MM.1S (cell line): Measurements from ENCODE around the gene NARF.

Experiments used
- DNase-seq: peaks from one replicate; pipeline ENCODE4 v3.0.0-alpha.2; 2015
- H2AFZ ChIP-seq: fragments of 300-600 bp; sonication (generic); 2 replicates; pipeline ENCODE4 v1.6.0; 2016; ENCODE audit warnings: antibody characterized with exemption, low read length
- H3F3A ChIP-seq: fragments of 300-600 bp; sonication (generic); 2 replicates; pipeline ENCODE4 v1.6.1; 2016; ENCODE audit warnings: mild to moderate bottlenecking, antibody characterized with exemption, low read length, moderate library complexity, mixed read lengths; ENCODE audit not compliant: insufficient read depth
- H3K27ac ChIP-seq: fragments of 300-600 bp; sonication (generic); 2 replicates; pipeline ENCODE4 v1.5.1; 2016; ENCODE audit warnings: mild to moderate bottlenecking, low read length
- H3K27me3 ChIP-seq: fragments of 300-600 bp; sonication (generic); replicated peaks from 2 replicates; pipeline ENCODE4 v1.6.0; 2016; ENCODE audit warnings: low read length; ENCODE audit not compliant: insufficient read depth
- H3K36me3 ChIP-seq: fragments of 300-600 bp; sonication (generic); replicated peaks from 2 replicates; pipeline ENCODE4 v1.6.1; 2016; ENCODE audit warnings: mild to moderate bottlenecking, low read length, mixed read lengths; ENCODE audit not compliant: insufficient read depth
- H3K4me1 ChIP-seq: fragments of 300-600 bp; sonication (generic); 2 replicates; pipeline ENCODE4 v1.6.1; 2016; ENCODE audit warnings: low read length, mixed read lengths
- H3K4me2 ChIP-seq: fragments of 300-600 bp; sonication (generic); 2 replicates; pipeline ENCODE4 v1.6.0; 2016; ENCODE audit warnings: low read depth, low read length
- H3K4me3 ChIP-seq: fragments of 300-600 bp; sonication (generic); 2 replicates; pipeline ENCODE4 v1.5.1; 2016; ENCODE audit warnings: low read length, mixed read lengths
- H3K79me2 ChIP-seq: fragments of 300-600 bp; sonication (generic); 2 replicates; pipeline ENCODE4 v1.6.1; 2016; ENCODE audit warnings: mixed run types, low read length, mixed read lengths
- H3K9ac ChIP-seq: fragments of 300-600 bp; sonication (generic); 2 replicates; pipeline ENCODE4 v1.6.1; 2016; ENCODE audit warnings: low read length, mixed read lengths
- H3K9me2 ChIP-seq: fragments of 300-600 bp; sonication (generic); replicated peaks from 2 replicates; pipeline ENCODE4 v1.6.1; 2016; ENCODE audit warnings: mild to moderate bottlenecking, low read length, mixed read lengths; ENCODE audit not compliant: insufficient read depth
- H3K9me3 ChIP-seq: fragments of 300-600 bp; sonication (generic); replicated peaks from 2 replicates; pipeline ENCODE4 v1.6.1; 2016; ENCODE audit warnings: mild to moderate bottlenecking, low read length, mixed read lengths; ENCODE audit not compliant: insufficient read depth
- H4K20me1 ChIP-seq: fragments of 300-600 bp; sonication (generic); 2 replicates; pipeline ENCODE4 v1.6.1; 2016; ENCODE audit warnings: mild to moderate bottlenecking, low read length, moderate library complexity, mixed read lengths; ENCODE audit not compliant: insufficient read depth
- CTCF ChIP-seq: fragments of 300-600 bp; sonication (generic); IDR thresholded peaks from 2 replicates; pipeline ENCODE4 v1.5.1; 2016; ENCODE audit warnings: antibody characterized with exemption, low read length, mixed read lengths
- EZH2 ChIP-seq: fragments of 300-600 bp; sonication (generic); optimal IDR thresholded peaks from 2 replicates; pipeline ENCODE3; 2017; ENCODE audit warnings: low read depth, mild to moderate bottlenecking, antibody characterized with exemption, low read length, mixed read lengths
- EZH2phosphoT487 ChIP-seq: fragments of 300-600 bp; sonication (generic); IDR thresholded peaks from 2 replicates; pipeline ENCODE4 v1.6.1; 2018; ENCODE audit warnings: antibody characterized with exemption, low read length

The NARF gene

GRCh38 chr17:82440991-82441627, 17.4 kb upstream of the NARF start:
- no peak for DNase-seq
- peaks cover 21% of the 10 kb centered on the region for H3K79me2 ChIP-seq
- H3K4me3 ChIP-seq: no peak overlapping the region
- H3F3A ChIP-seq: peaks cover 6% of the 10 kb centered on the region
- TF ChIP-seq EZH2phosphoT487 (no peak), EZH2 (no peak)
- no peak overlapping the region for H3K9ac ChIP-seq
- no peaks in the 10 kb centered on the region for H4K20me1 ChIP-seq
- H3K4me1 ChIP-seq: no peaks in the 10 kb centered on the region
- H3K36me3 ChIP-seq: no peaks in the 10 kb centered on the region; the same call in 1 of the 2 replicates
- H3K4me2 ChIP-seq: no peak overlapping the region
- H3K27ac ChIP-seq: no peak overlapping the region
- no peaks in the 10 kb centered on the region for H3K9me3 ChIP-seq
- no peaks in the 10 kb centered on the region for H3K27me3 ChIP-seq
- H2AFZ ChIP-seq: no peak overlapping the region
- no peaks in the 10 kb centered on the region for H3K9me2 ChIP-seq

DNA sequence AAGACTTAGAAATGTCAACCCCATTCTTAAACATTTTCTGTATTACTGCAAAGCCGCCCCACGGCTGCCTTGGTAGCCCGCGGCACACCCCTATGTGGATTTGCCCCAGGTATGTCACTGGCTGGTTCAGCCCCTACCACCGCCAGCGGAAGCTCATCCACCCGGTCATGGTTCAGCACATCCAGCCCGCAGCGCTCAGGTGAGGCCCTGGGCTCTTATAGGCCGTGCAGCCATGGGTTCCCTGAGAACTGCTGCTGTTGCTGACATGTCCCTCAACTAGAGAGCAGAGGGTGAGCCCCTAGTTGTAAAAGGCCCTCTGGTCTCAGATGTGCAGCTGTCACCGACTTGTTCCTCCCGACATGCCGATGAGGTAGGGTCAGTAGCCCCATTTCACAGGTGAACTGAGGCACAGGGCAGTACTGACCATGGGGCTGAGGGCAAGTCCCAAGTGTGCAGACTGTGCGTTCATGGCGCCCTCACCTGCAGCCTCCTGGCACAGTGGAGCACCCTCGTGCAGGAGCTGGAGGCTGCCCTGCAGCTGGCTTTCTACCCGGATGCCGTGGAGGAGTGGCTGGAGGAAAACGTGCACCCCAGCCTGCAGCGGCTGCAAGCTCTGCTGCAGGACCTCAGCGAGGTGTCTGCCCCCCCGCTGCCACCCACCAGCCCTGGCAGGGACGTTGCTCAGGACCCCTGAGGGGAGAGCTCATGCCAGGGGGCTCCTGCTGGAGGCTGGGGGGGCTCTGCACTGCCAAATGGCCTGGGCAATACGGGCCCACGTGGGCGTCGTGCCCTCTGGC, 16.7 kb upstream of the NARF start:
- H3F3A ChIP-seq: peaks cover 6% of the 10 kb centered on the region
- peaks cover 28% of the 10 kb centered on the region for H3K79me2 ChIP-seq
- no peak overlapping the region for H3K4me2 ChIP-seq
- no peaks in the 10 kb centered on the region for H3K4me1 ChIP-seq
- H4K20me1 ChIP-seq: no peaks in the 10 kb centered on the region
- H3K27ac ChIP-seq: no peak overlapping the region
- no peaks in the 10 kb centered on the region for H3K27me3 ChIP-seq
- H3K4me3 ChIP-seq: no peak overlapping the region
- H3K36me3 ChIP-seq: no peaks in the 10 kb centered on the region; the same call in 1 of the 2 replicates
- no peak for DNase-seq
- TF ChIP-seq EZH2: no peak
- no peaks in the 10 kb centered on the region for H3K9me3 ChIP-seq
- H2AFZ ChIP-seq: no peak overlapping the region
- no peaks in the 10 kb centered on the region for H3K9me2 ChIP-seq
- no peak overlapping the region for H3K9ac ChIP-seq

DNA sequence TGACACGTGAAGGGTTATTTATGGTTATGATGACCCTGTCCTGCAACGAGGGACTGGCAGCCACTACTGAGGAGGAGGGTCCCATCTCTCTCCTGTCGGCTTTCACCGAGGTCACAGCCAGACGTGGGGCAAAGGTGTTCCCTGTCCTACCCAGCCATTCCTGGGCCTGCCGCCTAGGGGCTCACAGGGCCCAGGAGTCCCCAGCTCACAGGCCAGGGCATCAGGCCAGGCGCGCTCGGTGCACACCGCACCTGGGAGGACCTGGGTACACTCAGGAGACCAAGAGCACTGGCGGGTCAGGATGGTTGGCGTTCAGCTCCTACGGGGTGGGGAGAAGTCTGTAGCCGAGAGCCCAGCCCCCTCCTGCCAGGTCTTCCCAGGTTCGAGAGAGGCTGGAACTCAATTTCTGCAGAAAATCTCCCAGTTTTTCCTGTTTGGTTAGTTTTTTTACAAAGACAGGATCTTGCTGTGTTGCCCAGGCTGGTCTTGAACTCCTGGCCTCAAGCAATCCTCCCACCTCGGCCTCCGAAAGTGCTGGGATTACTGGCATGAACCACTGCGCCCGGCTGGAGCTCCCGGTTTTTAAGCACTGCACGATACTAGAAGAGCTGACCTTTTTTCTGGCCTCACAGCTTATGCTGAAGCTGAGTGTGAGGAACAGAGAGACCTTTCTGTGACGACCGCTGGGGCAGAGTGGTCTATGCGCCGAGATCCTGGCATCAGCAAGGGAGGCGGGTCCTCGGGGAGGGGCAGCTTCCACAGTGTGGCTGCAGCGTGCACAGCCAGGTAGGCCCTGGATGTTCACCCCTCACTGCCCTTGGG, 15.7 kb upstream of the NARF start:
- TF ChIP-seq EZH2phosphoT487: no peak
- TF ChIP-seq CTCF: no peak
- no peak for TF ChIP-seq EZH2
- H3K27me3 ChIP-seq: no peaks in the 10 kb centered on the region
- H4K20me1 ChIP-seq: no peaks in the 10 kb centered on the region
- no peak overlapping the region for H2AFZ ChIP-seq
- no peaks in the 10 kb centered on the region; the same call in 1 of the 2 replicates for H3K36me3 ChIP-seq
- no peak overlapping the region for H3K4me3 ChIP-seq
- H3K79me2 ChIP-seq: peaks cover 36% of the 10 kb centered on the region
- H3F3A ChIP-seq: peaks cover 6% of the 10 kb centered on the region
- no peak overlapping the region for H3K9ac ChIP-seq
- H3K4me2 ChIP-seq: no peak overlapping the region
- 0 out of 2 replicates have a peak, but pooled peaks cover 3% of the 10 kb centered on the region for H3K4me1 ChIP-seq
- DNase-seq: no peak
- no peaks in the 10 kb centered on the region for H3K9me3 ChIP-seq
- no peaks in the 10 kb centered on the region for H3K9me2 ChIP-seq
- no peak overlapping the region for H3K27ac ChIP-seq

DNA sequence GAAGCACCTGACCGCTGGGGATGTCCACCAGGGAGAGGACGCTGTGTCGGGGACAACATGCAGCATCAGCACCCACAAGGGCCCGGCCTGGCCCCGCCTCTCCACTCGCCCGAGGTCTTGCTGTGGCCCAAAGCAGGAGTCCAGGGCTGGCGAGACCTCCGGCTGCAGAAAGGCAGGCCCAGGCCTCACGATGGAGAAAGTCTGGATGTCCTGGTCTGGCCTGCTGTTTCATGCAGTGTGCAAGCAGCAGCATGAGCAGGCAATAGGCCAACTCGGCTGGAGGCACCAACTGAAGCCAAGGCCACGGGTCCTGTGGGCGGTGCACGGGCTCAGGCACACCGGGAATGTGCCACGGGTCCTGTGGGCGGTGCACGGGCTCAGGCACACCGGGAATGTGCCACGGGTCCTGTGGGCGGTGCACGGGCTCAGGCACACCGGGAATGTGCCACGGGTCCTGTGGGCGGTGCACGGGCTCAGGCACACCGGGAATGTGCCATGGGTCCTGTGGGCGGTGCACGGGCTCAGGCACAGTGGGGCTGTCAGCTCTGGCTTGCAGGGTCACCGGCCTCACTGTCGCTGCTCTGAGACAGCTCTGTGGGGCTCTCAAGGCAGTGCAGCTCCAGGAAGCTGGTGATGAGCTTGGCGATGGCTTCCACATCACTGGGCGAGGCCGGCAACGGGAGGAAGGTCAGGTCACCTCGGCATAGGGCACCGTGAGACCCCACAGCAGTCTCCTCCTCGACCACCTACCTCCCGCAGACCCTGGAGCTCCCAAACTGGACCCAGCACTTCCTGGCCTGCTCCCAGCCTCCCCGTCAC, 14.9 kb upstream of the NARF start:
- Histone ChIP-seq H3K9ac (no peak overlapping the region), H3K9me3 (no peaks in the 10 kb centered on the region), H4K20me1 (no peaks in the 10 kb centered on the region), H3K27ac (no peak overlapping the region), H3K27me3 (no peaks in the 10 kb centered on the region), H2AFZ (no peak overlapping the region), H3F3A (peaks cover 6% of the 10 kb centered on the region), H3K36me3 (no peaks in the 10 kb centered on the region; the same call in 1 of the 2 replicates), H3K4me3 (no peak overlapping the region), H3K9me2 (no peaks in the 10 kb centered on the region), H3K79me2 (peaks cover 41% of the 10 kb centered on the region), H3K4me2 (no peak overlapping the region), H3K4me1 (0 out of 2 replicates have a peak, but pooled peaks cover 6% of the 10 kb centered on the region)
- TF ChIP-seq EZH2phosphoT487 (no peak), CTCF (no peak), EZH2 (no peak)
- no peak for DNase-seq
